22Rv1 (cell line): ENCODE measurements around the gene ARMC5.

Source experiments
- H3K27ac ChIP-seq: fragments of 450-650 bp; 2 replicates; pipeline ENCODE4 v1.5.1; 2017
- CTCF ChIP-seq: fragments of 450-650 bp; IDR thresholded peaks from 2 replicates; pipeline ENCODE4 v1.5.1; 2017; ENCODE audit warnings: mild to moderate bottlenecking
- ZFX ChIP-seq: fragments of 450-650 bp; IDR thresholded peaks from 2 replicates; pipeline ENCODE4 v1.6.1; 2017; ENCODE audit warnings: antibody characterized with exemption, borderline replicate concordance

Gene ARMC5

GRCh38 chr16:31471875-31472708 lies 12.8 kb downstream of the ARMC5 start, which contains the start of gene TGFB1I1:
Gene TGFB1I1 (plus strand): TSS chr16:31472152. CDS start chr16:31472189, 37 bp downstream.
- no peak within 1 kb of the TSS for H3K27ac ChIP-seq

GRCh38 chr16:31472709-31473203 lies 13.5 kb downstream of the ARMC5 start:
- TF ChIP-seq CTCF, result peak; percentile 93
- TF ChIP-seq ZFX, result no peak
- H3K27ac ChIP-seq, result no peak overlapping the region

More at GRCh38 chr16:31471875-31472708, 12.8 kb downstream of the ARMC5 start, which contains the start of gene TGFB1I1:
- no peak for TF ChIP-seq CTCF
- no peak for TF ChIP-seq ZFX

- TF ChIP-seq CTCF (no peak), ZFX (no peak)
- no peak overlapping the region for H3K27ac ChIP-seq
These were observed 14.1 kb downstream of the ARMC5 start for GRCh38 chr16:31473264-31473984.

GRCh38 chr16:31474173-31474714 lies 14.9 kb downstream of the ARMC5 start:
- TF ChIP-seq CTCF (no peak), ZFX (no peak)
- no peak overlapping the region for H3K27ac ChIP-seq

GRCh38 chr16:31474773-31475738 lies 15.8 kb downstream of the ARMC5 start:
- H3K27ac ChIP-seq, result no peak overlapping the region
- TF ChIP-seq ZFX (no peak), CTCF (no peak)

GRCh38 chr16:31475946-31476302 lies 16.6 kb downstream of the ARMC5 start:
- no peak for TF ChIP-seq CTCF
- TF ChIP-seq ZFX, result no peak
- peak overlapping the region; percentile 74 for H3K27ac ChIP-seq
